Activated naive CD4-positive, alpha-beta T cell treated with anti-CD3 and anti-CD28 coated beads for 36 hours (primary cell): ENCODE data around the gene DLG4. TPM values are rescaled to one million over a fixed set of nuclear protein-coding genes. Genes with fewer than 3 reads are reported as not detected.
A peak's percentile ranks its signal among the peaks of the same experiment; 100 is the strongest.

Experiments
- CTCF ChIA-PET: fragments of 350-600 bp; sonication (Branson Sonifier 250); formaldehyde crosslinking; loops from one replicate; lab custom pipeline; 2021; ENCODE audit warnings: antibody characterized with exemption; lab: Charles Lee
- DNase-seq: peaks from one replicate; pipeline ENCODE4 v3.0.0-alpha.2; 2020
- H3K27ac Mint-ChIP-seq: one replicate; pipeline ENCODE4 v1.8.0; 2021; ENCODE audit warnings: mild to moderate bottlenecking, mixed read lengths
- H3K27me3 Mint-ChIP-seq: one replicate; pipeline ENCODE4 v1.8.0; 2021; ENCODE audit warnings: low read depth, mixed read lengths
- H3K36me3 Mint-ChIP-seq: one replicate; pipeline ENCODE4 v1.8.0; 2021; ENCODE audit warnings: low read depth, mixed read lengths
- H3K4me1 Mint-ChIP-seq: one replicate; pipeline ENCODE4 v1.8.0; 2021; ENCODE audit warnings: low read depth, mixed read lengths
- H3K4me3 Mint-ChIP-seq: one replicate; pipeline ENCODE4 v1.8.0; 2021; ENCODE audit warnings: mild to moderate bottlenecking, moderate library complexity, mixed read lengths
- H3K9me3 Mint-ChIP-seq: one replicate; pipeline ENCODE4 v1.8.0; 2021; ENCODE audit warnings: mixed read lengths
- intact Hi-C: fragments of 100-400 bp; cut with micrococcal nuclease; formaldehyde crosslinking; loops from one replicate; pipeline ENCODE4 v1.15.1; 2023
- total RNA-seq, 2 experiments: library from RNA; stranded (reverse); gene quantifications; one replicate each; pipeline ENCODE4 v1.2.3, GENCODE V29; 2021

Gene DLG4
- total RNA-seq, result 10 to 100 TPM; 13.6 to 13.8 TPM

GRCh38 chr17:7219812-7220592 is at the start of gene DLG4, which contains the start of gene ACADVL:
TSS of gene DLG4 (minus strand) at chr17:7219836.
TSS of gene ACADVL (plus strand) at chr17:7219938. CDS start at chr17:7219985, 47 bp downstream.
- Mint-ChIP-seq H3K36me3 (peaks cover 16% of the 10 kb centered on the region), H3K4me3 (peak within 1 kb of the TSS; percentile 94), H3K9me3 (no peaks in the 10 kb centered on the region), H3K4me1 (peaks cover 54% of the 10 kb centered on the region), H3K27ac (peak within 1 kb of the TSS; percentile 92), H3K27me3 (no peaks in the 10 kb centered on the region)
- intact Hi-C loops, result loop anchor here (1.0 to 5.0 kb wide), 2 partner anchors 19 to 182 kb away; partner anchors contain the start of genes PHF23 and TMEM256
- CTCF ChIA-PET, result interaction anchor here (0.7 to 3.4 kb wide), 14 partner anchors 10 to 77 kb away, joined by 3 to 16 read pairs (median 4); partner anchors contain the start of genes DVL2, GABARAP and PHF23
- peak; percentile 88 for DNase-seq

GRCh38 chr17:7266784-7267183 is 47.1 kb upstream of the DLG4 start:
- no peak overlapping the region for H3K4me3 Mint-ChIP-seq
- H3K36me3 Mint-ChIP-seq, result no peaks in the 10 kb centered on the region
- no peak for DNase-seq
- H3K4me1 Mint-ChIP-seq, result peaks cover 19% of the 10 kb centered on the region
- intact Hi-C loops, result no loop called here
- peaks cover 20% of the 10 kb centered on the region for H3K27me3 Mint-ChIP-seq
- CTCF ChIA-PET, result interaction anchor here (0.7 to 2.1 kb wide), 5 partner anchors 14 to 50 kb away, joined by 3 to 9 read pairs (median 3); partner anchors contain the start of gene SLC2A4
- H3K27ac Mint-ChIP-seq, result no peak overlapping the region
- no peaks in the 10 kb centered on the region for H3K9me3 Mint-ChIP-seq

- Mint-ChIP-seq H3K9me3 (no peaks in the 10 kb centered on the region), H3K4me1 (peaks cover 25% of the 10 kb centered on the region), H3K27me3 (peaks cover 21% of the 10 kb centered on the region), H3K4me3 (no peak overlapping the region), H3K36me3 (peaks cover 6% of the 10 kb centered on the region), H3K27ac (no peak overlapping the region)
- DNase-seq, result no peak
- intact Hi-C loops, result no loop called here
- CTCF ChIA-PET, result interaction anchor here (0.6 to 0.9 kb wide), 2 partner anchors 9 to 16 kb away, joined by 3 to 5 read pairs; no protein-coding TSS in a partner anchor
These were observed 44.1 kb upstream of the DLG4 start for GRCh38 chr17:7263801-7264078.

GRCh38 chr17:7262935-7263800 is 43.5 kb upstream of the DLG4 start:
- Mint-ChIP-seq H3K36me3 (peaks cover 6% of the 10 kb centered on the region), H3K4me3 (peak overlapping the region; percentile 55), H3K27ac (no peak overlapping the region), H3K9me3 (no peaks in the 10 kb centered on the region), H3K4me1 (peaks cover 25% of the 10 kb centered on the region), H3K27me3 (peaks cover 21% of the 10 kb centered on the region)
- DNase-seq, result peak; percentile 37
- CTCF ChIA-PET, result interaction anchor here (0.6 to 0.9 kb wide), 2 partner anchors 8 to 17 kb away, joined by 3 to 5 read pairs; no protein-coding TSS in a partner anchor
- intact Hi-C loops, result no loop called here

- no peak within 1 kb of the TSS for H3K27ac Mint-ChIP-seq
- intact Hi-C loops, result no loop called here
These were observed 42.7 kb upstream of the DLG4 start, which contains the start of gene CLDN7 for GRCh38 chr17:7262192-7262934. TSS of gene CLDN7 (minus strand) at chr17:7262478. CDS start at chr17:7262043, 435 bp downstream.

GRCh38 chr17:7261379-7262191 is 41.9 kb upstream of the DLG4 start:
- peak; percentile 27 for DNase-seq
- Mint-ChIP-seq H3K27me3 (peaks cover 21% of the 10 kb centered on the region), H3K4me1 (peaks cover 25% of the 10 kb centered on the region), H3K4me3 (peak overlapping the region; percentile 56), H3K9me3 (no peaks in the 10 kb centered on the region), H3K27ac (no peak overlapping the region), H3K36me3 (peaks cover 13% of the 10 kb centered on the region)
- intact Hi-C loops, result no loop called here
- CTCF ChIA-PET, result no interaction called here

More at GRCh38 chr17:7262192-7262934, 42.7 kb upstream of the DLG4 start, which contains the start of gene CLDN7:
- Mint-ChIP-seq H3K36me3 (peaks cover 8% of the 10 kb centered on the region), H3K9me3 (no peaks in the 10 kb centered on the region), H3K4me1 (peaks cover 25% of the 10 kb centered on the region), H3K4me3 (peak within 1 kb of the TSS; percentile 56), H3K27me3 (peaks cover 21% of the 10 kb centered on the region)
- no peak for DNase-seq
- CTCF ChIA-PET, result no interaction called here

GRCh38 chr17:7260651-7261378 is 41.2 kb upstream of the DLG4 start:
- Mint-ChIP-seq H3K27me3 (peaks cover 21% of the 10 kb centered on the region), H3K9me3 (no peaks in the 10 kb centered on the region), H3K27ac (no peak overlapping the region), H3K36me3 (peaks cover 18% of the 10 kb centered on the region), H3K4me1 (peaks cover 25% of the 10 kb centered on the region), H3K4me3 (peak overlapping the region; percentile 45)
- intact Hi-C loops, result no loop called here
- CTCF ChIA-PET, result no interaction called here
- DNase-seq, result no peak

- Mint-ChIP-seq H3K9me3 (no peaks in the 10 kb centered on the region), H3K4me3 (no peak overlapping the region), H3K4me1 (peaks cover 25% of the 10 kb centered on the region), H3K27ac (no peak overlapping the region), H3K27me3 (peaks cover 21% of the 10 kb centered on the region), H3K36me3 (peaks cover 20% of the 10 kb centered on the region)
- intact Hi-C loops, result no loop called here
- DNase-seq, result no peak
- CTCF ChIA-PET, result interaction anchor here (0.7 kb wide), 1 partner anchor 37 kb away, joined by 4 read pairs; no protein-coding TSS in a partner anchor
These were observed 40.5 kb upstream of the DLG4 start for GRCh38 chr17:7260151-7260550.

GRCh38 chr17:7259555-7259889 is 39.9 kb upstream of the DLG4 start:
- no peak for DNase-seq
- no peaks in the 10 kb centered on the region for H3K9me3 Mint-ChIP-seq
- H3K4me3 Mint-ChIP-seq, result no peak overlapping the region
- peaks cover 21% of the 10 kb centered on the region for H3K27me3 Mint-ChIP-seq
- H3K4me1 Mint-ChIP-seq, result peaks cover 25% of the 10 kb centered on the region
- H3K27ac Mint-ChIP-seq, result peak overlapping the region; percentile 8
- H3K36me3 Mint-ChIP-seq, result peaks cover 24% of the 10 kb centered on the region
- intact Hi-C loops, result no loop called here
- CTCF ChIA-PET, result interaction anchor here (0.7 kb wide), 1 partner anchor 38 kb away, joined by 4 read pairs; no protein-coding TSS in a partner anchor

GRCh38 chr17:7258731-7259554 is 39.3 kb upstream of the DLG4 start:
- Mint-ChIP-seq H3K27me3 (peaks cover 19% of the 10 kb centered on the region), H3K9me3 (no peaks in the 10 kb centered on the region), H3K4me3 (no peak overlapping the region), H3K27ac (peak overlapping the region; percentile 8), H3K36me3 (peaks cover 28% of the 10 kb centered on the region), H3K4me1 (peaks cover 26% of the 10 kb centered on the region)
- no peak for DNase-seq
- CTCF ChIA-PET, result interaction anchor here (0.7 kb wide), 1 partner anchor 38 kb away, joined by 4 read pairs; no protein-coding TSS in a partner anchor
- intact Hi-C loops, result no loop called here
